SK-N-SH treated with all-trans-retinoic acid at 6 μM for 48 hours (cell line): Measurements from ENCODE around the gene UST.

ENCODE experiments used
- GLIS3 ChIP-seq: fragments of 250-450 bp; sonication (Bioruptor Pico); IDR thresholded peaks from 2 replicates; pipeline ENCODE4 v1.5.0; 2020; ENCODE audit warnings: mild to moderate bottlenecking, moderate library complexity
- RARB ChIP-seq: fragments of 250-450 bp; sonication (Bioruptor Pico); IDR thresholded peaks from 2 replicates; pipeline ENCODE4 v1.8.0; 2021; ENCODE audit warnings: mild to moderate bottlenecking, moderate library complexity
- ZFP3 ChIP-seq: fragments of 250-450 bp; sonication (Bioruptor Pico); IDR thresholded peaks from 2 replicates; pipeline ENCODE4 v1.5.0; 2020; ENCODE audit warnings: mild to moderate bottlenecking, moderate library complexity
- ZFP30 ChIP-seq: fragments of 450-650 bp; formaldehyde crosslinking; IDR thresholded peaks from 2 replicates; pipeline ENCODE4 v1.5.0; 2022; ENCODE audit warnings: mild to moderate bottlenecking, moderate library complexity

- no peak for TF ChIP-seq ZFP3 (CRISPR knock-in tag)
- no peak for TF ChIP-seq GLIS3 (CRISPR knock-in tag)
- TF ChIP-seq ZFP30 (CRISPR knock-in tag) = no peak
- TF ChIP-seq RARB (CRISPR knock-in tag) = no peak
These were observed 222.2 kb downstream of the UST start for GRCh38 chr6:148968771-148969602.
